NCI-H2227 treated with DMSO at 0.1 percent for 48 hours (cell line): ENCODE data around the gene MYCN.
"Not testable (repeated sequence)": the region's sequence is repeated elsewhere in the genome, so short reads cannot be mapped to it uniquely, and the experiment has no call there.

Source experiments
- DNase-seq: peaks from one replicate; lab custom pipeline; 2025; lab: John Stamatoyannopoulos, UW

MYCN gene

DNA sequence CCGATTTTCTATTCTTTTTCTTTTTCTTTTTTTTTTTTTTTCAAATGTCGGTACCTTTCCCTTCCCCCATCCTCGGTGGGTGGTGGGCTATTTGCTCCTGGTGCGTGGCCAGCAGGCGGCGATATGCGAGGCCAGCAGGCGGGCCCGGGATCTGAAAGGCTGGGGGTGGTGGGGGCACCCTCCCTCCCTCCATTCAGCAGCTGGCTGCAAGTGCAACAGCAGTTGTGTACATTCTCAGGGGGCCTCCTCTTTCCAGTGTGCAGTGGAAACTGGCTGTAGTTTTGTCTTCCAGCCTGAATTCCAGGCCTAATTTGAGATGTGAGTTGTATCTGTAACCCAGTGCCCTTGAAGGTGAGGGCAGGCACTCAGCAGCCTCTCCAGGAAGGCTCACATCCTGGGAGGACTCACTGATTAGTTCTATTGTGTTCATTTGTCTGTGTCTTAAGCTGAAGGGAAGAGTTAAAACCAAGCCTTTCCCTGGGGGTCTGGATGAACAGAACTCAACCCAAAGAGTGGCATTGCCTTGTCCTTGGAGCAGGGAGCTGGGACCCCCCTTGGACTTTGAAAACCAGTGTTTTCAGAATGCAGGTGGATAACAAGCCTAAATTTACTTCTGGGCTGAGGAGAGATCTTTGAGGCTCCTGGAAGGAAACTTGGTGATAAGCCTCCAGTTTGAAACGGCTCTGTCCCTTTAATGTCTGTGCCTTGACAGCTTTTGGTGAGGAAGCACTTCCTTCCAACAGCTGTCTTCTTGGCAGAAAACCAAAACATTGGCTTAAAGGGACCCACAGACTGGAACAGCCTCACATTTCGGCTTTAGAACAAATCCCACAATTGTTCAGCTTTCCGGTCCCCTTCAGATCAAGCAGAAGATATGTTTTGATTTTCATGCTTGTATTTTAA is 3.3 kb downstream of the MYCN start:
- DNase-seq = peak; percentile 30

DNA sequence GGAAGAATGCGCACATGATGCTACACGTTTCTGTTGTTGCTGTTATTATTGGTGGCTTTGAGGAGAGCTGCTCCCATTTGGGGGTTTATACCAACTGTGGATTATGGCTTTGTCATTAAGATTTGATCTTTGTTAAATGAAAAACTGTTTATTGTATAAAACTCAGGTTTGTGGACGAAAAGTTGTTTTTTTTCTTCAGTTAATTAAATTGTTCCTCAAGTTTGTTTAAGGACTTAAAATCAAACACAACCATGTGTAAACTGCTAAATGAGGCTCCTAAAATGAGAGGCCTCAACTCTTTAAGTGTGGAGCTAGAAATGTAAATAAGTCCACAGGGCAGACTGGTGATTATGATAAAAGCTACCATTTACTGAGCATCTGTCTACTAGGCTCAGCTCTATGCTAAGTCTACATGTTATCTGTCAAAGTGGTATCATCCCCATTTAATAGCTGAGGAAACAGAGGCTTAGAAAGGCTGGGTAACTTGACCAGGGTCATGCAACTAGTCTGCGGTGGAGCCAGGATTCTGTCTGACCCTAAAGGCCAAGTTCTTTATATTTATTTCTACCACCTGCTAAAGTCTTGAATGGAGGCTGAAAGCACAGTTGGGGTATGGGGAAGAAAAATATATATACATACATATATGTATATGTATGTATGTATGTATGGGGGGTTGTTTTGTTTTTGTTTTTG is 4.1 kb downstream of the MYCN start:
- DNase-seq = no peak

GRCh38 chr2:15945909-15946705 is 5.8 kb downstream of the MYCN start:
- no peak for DNase-seq

DNA sequence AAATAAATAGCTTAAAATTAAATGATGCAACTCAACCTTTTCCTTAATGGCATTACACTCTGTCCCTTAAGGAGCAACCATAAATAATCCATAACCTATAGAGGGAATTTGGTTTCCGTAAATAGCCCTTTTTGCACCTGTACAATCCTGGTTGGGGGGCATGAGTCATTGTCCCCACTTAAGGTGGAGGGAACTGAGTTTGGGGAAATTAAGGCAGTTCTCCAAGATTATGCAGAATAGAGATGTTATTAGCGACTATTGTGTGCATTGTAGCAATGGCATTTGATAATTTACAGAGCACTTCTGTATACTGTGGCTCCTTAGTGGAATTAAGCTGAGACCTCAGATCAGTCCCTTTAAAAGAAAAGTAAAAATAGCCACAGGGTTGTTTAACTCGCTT is 6.6 kb downstream of the MYCN start:
- no peak for DNase-seq

DNA sequence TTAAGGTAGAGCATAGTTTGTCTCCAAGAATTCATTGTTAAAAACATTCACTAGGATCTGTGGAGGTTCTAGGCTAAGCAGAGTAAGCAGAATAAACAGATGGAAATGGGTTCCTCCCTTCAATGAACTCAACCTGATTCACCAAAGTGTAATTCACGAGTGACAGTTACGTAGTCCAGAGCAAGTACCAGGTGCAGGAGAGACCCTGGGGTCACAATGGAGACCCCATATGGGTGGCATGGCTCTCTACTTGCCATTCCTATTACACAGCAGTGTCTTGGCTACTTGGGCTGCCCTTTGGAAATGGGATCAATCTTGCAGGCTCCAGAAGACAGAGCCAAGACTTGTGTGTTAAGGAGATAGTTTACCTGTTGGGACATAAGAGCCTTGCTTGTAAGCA is 7.1 kb downstream of the MYCN start:
- no peak for DNase-seq

DNA sequence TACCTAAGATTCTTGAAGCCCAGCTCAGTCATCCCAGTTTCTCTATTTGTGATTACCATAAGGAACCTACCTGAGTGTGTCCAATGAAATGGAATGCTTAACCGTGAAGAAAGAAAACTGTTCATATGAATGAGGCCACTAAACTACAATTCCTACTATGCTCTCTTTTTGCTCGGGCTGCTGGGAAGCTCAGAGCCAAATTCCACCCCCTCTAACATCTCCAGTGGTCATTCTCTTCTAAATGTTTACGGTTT is 8.3 kb downstream of the MYCN start:
- DNase-seq = no peak

GRCh38 chr2:15949126-15949525 is 8.8 kb downstream of the MYCN start:
- DNase-seq = no peak

DNA sequence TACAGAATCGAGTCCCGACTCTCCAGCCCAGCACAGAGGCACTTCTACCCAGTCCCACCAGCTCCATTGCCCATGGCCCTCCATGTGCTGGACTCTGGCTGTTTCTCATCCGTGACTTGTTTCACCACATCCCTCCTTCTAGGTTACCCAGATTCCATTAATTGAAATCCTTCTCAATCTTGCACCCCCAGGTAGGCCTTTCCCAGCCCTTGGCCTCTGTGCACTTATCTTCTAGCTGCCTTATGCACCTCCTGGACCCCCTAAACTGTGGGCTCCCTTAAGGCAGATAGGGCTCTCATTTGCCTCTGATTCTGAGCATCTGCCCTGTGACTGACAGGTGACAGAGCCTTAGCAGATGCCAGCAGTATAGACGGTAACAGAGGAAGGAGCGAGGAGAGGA is 9.2 kb downstream of the MYCN start:
- DNase-seq = no peak

DNA sequence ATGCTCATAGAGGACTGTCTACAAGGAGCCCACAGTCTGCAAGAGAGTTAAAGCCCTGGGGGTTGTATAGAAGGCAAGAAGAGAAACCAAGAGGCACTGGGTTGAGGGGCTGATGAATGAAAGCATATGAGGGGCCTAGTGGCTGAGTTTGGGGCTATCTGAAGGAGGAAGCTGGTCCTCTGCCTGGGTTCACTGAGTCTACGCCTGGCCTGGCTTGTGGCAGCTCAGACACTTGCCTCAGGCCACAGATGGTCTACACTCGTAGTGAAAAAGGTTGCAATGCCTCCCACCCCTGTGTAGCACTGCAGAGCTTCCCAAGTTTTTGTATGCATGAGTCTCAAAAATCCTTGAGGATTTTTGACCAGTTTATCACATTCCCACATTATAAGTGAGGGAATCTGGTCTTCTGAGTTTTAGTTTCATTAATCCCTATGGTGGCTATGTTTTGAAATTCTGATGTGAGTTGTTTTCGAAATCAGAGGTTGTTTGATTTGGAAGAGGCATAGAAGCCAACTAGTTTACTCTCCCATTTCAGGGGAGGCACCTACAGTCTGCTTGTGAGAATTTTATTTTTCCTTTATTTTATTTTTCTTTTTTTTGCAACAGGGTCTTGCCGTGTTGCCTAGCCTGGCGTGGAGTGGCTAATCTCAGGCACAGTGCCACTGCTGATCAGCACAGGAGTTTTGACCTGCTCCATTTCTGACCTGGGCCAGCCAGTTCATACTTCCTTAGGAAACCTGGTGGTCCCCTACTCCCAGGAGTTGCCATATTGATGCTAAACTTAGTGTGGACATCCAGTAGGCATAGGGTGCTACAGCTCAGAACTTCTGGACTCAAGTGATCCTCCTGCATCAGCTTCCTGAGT is 10.0 kb downstream of the MYCN start:
- no peak for DNase-seq

DNA sequence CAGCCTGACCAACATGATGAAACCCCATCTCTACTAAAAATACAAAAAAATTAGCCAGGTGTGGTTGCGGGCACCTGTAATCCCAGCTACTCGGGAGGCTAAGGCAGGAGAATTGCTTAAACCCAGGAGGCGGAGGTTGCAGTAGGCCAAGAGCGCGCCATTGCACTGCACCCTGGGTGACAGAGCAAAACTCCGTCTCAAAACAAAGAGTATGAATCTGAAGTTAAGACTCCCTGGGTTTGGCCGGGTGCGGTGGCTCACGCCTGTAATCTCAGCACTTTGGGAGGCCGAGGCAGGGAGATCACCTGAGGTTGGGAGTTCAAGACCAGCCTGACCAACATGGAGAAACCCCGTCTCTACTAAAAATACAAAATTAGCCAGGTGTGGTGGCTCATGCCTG is 11.6 kb downstream of the MYCN start:
- not testable (repeated sequence) for DNase-seq

DNA sequence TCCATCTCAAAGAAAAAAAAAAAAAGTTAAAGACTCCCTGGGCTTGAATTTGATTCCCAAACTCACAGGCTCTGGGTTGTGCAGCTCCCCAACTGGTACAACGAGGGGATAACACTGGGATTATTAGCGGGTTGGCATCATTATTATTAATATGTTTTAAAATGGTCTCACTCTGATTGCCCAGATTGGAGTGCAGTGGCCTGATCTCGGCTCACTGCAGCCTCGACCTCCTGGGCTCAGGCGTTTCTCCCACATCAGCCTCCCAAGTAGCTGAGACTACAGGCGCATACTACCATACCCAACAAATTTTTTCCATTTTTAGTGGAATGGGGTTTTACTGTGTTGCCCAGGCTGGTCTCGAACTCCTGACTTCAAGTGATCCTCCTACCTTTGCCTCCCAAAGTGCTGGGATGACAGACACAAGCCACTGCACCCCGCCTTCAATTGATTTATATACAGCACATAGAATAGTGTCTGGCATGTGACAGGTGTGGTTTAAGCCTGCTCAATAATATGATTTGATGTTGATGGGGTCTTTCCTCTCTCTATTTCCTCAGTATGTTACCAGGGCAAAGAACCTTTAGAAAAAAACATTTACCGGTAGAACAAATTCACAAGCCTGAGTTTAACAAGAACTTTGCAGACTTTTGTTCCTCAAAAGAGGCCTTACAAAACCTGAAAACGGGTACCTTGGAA is 12.2 kb downstream of the MYCN start:
- DNase-seq = no peak

DNA sequence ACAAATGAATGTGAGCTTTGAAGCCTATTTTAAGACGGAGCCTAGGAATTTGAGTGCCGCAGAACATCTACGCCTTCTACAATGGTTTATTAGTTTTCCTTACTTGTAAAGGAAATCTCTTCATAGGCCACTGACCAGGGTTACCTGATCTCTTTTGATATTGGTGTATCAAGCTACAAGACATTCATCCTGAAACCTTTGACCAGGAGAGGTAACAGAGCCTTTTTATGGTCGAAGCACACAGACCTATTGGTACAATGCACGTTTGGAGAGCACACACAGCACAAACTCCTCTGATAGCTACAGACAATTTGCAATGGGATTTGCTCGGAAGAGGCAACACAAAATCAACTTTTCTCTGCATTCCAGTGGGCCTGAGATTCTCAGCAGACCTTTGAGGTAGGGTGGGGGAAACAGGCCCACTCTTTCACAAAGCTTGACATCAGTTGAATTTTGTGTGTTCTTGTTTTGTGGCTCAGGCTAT is 12.8 kb downstream of the MYCN start:
- DNase-seq = no peak

DNA sequence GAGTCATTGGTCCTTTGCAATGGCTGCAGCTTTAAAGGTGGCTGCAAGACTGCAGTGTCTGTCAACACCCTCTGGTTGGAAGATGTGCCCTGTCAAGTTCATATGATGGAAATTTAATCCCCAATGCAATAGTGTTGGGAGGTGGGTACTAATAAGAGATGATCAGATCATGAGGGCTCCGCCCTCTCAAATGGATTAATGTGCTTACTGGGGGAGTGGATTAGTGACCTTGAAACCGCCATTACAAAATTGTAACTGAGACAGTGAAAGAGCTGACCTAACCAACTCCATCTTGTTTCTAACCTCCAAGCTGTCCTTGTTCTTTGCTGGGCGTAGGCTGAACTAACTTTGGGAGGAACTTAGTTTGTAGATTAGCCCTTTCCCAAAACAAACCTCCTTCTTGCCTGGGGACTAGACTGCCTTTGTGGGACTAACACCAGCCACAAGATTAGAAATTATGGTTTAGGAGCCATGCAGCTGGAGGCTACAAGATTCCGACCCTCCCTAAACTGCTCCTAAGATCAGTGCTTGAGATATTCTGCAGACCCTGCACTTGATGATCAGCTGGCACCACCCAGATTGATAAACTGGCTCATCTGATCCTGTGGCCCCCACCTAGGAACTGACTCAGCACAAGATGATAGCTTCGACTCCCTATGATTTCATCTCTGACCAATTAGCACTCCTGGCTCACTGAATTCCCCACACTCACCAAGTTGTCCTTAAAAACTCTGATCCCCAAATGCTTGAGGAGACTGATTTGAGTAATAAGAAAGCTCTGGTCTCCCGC is 13.7 kb downstream of the MYCN start:
- DNase-seq = no peak

GRCh38 chr2:15954761-15955160 is 14.4 kb downstream of the MYCN start:
- DNase-seq = no peak

DNA sequence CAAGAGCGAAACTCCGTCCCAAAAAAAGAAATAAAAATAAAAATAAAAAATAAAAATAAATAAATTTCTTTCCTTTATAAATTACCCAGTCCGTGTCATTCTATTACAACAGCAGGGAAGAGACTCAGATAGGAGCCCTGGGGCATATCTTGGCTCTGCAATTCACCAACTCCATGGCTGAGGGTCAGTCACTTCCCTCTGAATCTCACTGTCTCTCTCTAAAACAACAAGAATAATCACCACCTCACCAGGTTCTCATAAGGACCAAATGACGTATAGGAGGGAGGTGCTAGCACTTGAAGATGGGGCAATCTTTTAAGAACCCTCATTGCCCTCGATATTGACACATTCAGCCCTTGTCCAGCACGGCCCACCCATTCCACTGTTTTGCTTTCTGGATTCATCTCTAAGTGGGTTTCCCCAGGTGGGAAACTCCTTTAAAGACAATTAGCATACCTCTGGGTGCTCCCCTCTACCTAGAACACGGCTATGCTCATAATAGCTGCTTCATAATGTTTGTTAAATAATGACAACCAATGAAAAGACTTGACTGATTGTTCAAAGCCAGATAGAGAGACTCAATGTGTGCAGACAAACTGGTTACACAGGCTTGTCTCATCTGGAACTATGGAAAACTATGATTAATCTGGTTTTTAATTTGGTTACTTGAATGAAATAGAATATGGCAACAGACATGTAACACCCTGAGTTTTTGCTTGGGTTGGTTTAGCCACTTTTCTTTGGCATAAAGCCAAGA is 15.1 kb downstream of the MYCN start:
- DNase-seq = no peak

- no peak for DNase-seq
Measured at GRCh38 chr2:15956230-15956629, 15.9 kb downstream of the MYCN start.

- DNase-seq = no peak
Measured at GRCh38 chr2:15956751-15957736, 16.7 kb downstream of the MYCN start.
